Activated CD4-positive, alpha-beta T cell treated with anti-CD3 and anti-CD28 coated beads, Interleukin-2, amount 50 U/mL, for 48 hours (primary cell): ENCODE measurements around the gene FER.

ENCODE experiments used
- DNase-seq, 2 experiments: peaks; one replicate each; pipeline ENCODE4 v3.0.0-alpha.2; 2020

FER gene

DNA sequence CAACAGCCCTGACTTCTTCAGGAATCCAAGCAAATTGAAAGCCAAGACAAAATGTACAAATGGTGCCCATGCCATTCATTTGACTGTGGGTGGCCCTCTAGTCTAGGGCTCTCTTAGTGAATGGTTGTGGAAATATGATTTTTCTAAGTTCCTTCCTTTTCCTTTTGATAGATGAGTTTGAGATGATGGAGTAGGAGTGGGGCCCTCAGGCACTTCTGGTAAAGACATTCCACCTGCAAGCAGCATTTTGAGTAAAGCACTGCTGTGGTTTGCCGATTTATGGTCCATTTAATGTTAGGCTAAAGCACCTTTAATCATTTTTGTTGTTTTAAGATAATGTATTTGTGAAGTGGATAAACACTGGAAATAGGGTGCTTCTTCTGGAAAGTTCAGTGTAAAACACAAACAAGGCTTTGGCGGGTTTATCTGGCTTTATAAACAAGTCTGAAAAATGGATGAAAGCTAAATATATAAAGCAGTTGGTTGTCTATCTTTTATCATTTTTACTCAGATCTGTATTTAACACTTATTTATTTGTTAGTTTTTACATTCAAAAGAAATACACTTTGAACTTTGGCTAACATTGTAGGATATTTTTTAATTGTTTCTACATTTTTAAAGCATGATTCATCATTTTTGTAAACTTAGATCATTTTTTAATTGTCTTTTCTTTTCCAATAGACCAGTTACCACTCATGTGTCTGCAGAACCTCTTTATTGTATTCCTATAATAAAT is 448.6 kb downstream of the FER start:
- no peak for DNase-seq

DNA sequence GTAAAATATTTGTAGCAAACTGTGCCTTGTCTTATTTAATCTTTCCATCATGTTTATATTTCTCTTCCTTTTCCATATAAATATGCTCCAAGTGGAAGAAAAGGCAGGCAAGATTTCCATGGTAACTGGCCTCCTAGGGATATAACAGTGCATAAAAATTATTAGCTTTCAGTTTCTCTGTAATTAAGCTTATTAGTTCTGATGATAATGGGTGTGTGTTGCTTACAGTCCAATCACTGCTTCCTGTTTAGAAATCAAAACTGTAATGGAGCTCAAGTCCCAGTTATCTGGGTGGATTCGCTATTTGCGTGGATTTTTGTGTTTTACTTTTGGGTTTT is 449.1 kb downstream of the FER start:
- DNase-seq = no peak

DNA sequence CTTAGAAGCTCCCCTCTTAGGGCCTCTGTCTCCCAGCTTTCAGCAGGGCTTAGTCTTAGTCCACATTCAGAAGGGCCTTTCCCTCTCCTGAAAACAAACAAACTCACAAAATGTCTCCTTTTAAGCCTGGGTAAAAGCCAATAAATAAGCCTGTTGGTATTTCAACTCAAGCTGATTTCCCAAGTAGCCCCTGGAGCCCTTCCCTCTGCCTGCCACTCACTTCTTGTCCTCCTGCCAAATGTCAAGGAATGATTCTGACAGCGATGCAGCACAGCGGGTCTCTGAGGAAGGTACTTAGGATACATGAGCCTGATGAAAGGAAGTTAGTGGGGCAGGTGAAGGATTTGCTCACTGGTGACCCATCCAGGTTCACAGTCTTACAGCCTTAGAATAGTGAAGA is 451.6 kb downstream of the FER start:
- DNase-seq = no peak

DNA sequence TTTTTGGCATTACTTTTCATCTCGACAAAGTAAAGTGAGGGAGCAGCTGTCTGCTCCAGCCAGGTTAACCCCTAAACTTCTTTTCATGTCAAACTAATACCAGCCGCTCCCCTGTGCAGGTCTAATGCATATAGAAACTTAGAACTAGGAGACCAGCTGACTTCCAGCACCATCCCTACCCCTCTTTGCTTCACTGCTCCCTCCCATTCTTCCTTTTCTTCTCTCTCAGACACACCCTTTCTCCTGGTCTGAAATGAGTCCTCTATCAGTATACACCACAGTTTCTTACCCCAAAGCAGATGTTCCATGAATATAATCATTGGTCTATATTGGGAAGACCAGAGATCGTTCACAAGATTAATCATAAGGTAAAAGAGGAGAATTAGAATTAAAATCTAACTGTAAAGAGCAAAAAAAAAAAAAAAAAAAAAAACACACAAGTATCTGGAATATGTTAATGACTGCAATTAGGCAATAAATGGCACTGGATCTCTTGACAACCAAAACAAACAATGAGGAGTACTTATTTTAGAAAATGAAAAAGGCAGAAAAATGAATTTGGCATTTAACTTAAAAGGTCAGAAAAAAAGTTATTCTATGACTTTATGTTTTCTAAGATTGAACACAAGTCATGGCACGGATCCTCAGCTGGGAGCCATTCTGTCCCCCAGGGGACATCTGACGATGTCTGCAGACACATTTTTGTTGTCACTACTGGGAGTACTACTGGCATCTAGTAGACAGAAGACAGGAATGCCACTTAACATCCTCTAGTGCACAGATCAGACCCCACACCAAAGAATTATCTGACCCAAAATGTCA is 452.3 kb downstream of the FER start:
- DNase-seq = no peak

DNA sequence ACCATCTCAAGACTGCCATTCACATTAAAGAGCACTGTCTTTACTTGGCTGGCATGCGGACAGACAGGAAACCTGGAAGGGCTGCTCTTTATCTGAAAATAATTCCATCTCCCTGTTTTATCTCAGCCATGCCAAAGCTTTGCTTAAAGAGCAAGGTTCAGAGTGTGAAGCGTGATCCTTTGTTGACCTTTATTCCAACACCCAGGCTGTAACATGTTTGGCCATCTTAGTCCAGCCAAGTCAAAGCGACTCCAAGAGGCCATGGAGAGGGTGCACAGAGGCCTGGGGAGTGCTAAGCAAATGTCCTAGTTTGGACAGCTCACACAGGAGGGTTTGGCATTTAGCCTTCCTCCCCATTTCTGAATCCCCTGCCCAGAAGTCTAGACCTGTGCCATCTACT is 467.3 kb downstream of the FER start:
- DNase-seq = no peak

DNA sequence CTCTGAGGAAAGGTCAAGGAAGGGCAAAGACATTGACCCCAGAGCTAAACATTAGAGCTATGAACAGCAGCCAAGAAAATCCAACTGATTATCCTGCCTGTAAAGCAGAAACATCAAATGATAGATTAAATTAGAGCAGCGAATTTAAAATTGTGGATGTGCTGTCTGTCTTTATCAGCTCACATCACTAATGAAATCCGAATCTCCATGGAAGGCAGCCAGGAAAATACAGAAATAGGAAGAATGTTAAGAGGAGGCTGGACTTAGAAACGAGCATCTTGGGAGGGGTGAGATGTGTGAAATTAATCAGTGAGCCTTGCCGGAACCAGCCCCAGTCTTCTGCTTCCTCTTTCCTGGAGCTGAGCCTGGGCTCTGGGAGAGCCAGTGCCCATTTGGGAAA is 471.1 kb downstream of the FER start:
- no peak for DNase-seq

DNA sequence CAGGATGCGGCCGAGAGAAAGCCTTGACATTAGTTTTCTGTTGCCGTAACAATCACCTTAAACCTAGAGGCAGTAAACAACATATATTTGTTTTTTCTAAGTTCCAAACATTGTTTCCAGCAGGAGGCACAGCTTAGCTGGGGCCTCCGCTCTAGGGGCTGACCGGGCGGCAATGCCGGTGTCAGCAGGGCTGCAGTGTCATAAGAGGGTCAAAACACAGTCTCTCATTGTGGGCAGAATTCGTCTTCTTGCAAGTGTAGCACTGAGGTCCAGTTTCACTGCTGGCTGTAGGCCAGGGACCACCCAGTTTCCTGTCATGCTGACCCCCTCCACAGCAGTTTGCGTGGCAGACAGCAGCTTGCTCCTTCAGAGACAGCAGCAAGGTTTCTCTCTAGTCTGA is 475.8 kb downstream of the FER start:
- no peak for DNase-seq

DNA sequence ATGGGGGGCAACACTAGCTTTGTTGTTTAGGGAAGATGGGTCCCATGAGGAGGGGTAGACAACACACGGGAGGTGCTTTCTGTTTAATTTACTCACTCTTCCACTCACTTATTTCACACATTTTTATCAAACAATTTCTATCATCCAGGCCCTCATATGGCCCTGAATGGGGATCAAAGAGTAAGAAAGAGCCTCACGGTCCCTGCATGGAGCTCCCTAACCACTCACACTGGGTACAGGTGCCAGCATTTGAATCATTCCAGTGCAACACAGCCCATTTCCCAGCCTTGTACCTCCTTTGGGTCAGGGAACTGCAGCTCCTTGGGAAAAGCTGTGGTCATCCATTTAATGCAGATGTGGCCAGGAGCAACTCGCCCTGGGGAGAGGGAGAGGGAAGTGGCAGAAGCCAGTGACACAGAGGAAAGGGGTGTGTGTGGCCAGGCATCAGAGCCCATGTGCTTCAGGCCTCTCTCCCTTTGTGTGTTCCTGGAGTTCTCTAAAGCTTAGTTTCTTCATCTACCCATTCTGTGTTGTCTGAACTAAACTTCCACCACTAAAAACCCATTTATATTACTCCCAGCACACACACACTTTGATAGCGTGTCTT is 476.7 kb downstream of the FER start:
- DNase-seq = no peak

DNA sequence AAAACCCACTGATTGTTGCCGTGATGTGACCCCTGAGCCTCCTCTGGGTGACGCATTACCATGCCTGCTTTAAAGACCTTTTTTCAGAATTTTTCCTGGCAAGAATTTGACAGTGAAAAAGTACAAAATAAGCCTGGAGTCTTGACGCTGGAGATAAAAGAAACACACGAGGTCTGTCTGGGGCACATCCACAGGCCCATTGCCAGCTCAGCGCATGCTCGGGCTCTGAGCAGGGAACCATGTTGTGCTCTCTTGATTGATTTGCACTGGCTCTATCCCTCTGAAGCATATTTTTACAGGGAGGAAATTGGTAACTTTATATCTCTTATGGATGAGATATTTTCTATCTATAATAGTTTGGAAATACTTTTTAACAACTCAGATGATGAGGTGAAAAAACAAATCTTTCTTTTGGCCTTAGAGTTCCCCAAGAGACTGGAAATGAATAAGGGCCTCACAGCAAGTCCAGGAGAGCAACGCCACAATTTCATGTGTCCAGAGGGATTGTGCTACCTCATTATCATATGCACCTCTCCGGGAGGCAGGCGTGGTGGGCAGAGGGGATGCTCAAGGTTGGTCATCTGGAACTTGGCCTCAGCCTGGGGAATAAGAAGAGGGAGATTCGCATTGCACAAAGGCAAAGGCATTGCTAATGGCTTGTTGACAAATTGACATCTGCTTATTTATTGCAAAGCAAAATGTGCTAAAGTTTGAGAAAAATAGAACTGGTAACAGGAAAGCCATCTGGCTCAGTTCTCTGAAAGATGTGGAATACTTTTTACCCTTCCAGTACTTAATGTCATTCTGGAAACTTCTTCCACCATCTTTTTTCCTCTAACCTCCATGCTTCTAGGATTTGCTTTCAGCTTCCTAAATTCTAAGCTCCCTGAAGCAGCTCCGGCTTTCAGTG is 478.3 kb downstream of the FER start:
- DNase-seq = no peak

DNA sequence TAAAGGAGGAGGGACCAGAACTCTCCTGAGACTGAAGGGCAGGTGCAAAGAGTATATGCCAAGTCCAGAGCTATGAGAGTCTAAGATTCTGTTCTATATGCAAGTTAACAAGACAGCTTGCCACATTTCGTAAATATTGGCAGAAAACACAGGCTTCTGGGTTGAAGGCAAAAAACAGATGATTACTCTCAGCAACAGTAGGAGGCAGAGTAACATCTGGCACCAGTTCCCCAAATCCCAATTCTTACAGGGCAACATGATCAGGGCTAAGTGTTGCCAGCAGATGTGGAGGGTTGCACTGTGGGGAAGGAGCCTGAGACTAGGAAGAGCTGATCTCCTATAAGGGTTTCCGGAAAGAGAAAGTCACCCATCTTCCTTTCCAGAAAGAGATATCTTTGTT is 482.7 kb downstream of the FER start:
- DNase-seq = no peak

DNA sequence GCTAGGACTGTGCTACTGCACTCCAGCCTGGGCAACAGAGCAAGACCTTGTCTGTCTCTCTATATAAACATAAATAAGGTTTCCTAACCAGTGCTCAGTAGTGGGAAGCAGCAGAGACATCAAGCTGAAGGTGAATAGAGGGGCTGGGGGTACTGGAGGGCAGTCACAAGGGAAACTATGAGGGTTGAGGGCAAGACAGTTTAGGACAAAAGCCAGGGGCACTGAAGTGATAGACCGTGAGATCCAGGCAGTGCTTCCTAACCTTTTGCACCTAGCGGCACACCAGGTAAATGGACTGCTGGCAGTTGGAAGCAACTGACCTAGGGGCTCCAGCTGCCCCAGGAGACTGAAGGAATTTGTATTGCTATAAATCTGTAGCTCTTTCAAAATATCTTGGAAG is 483.6 kb downstream of the FER start:
- DNase-seq = no peak

DNA sequence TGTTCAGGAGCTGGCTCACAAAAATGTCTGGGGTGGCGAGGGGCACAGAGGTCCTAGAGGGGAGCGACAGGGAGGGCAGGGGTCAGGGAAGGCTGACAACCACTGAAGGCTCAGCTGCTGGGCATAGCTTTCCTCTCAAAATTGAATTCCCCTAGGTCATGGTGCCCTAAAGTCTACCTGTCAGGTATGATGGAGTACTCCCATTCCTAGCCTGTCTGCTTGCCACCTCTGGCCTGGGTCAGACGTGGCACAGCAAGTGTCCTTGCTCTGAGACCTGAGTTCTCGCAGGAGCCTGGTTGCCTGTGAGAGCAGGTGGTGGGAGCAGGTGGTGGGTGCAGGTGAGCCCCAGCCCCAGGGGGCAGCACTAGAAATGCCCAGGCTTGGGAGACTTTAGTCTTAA is 486.7 kb downstream of the FER start:
- no peak for DNase-seq

DNA sequence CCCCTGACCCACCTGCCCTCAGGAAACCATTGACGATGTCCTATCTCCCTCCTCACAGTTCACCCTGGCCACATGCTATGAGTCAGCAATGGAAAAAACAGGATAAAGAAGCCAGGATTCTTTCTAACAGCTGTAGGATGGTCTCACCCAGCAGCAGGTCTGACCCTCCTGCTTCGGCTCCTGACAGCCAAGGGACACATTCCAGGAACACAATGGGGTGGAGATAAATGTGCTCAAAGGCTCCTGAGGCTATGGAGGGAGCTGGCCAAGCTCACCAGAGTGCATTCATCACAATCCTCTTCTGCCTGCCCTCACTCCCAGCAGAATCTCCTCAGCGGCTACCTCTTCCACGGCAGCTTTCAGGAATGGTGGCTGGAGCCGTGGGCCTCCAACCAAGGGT is 491.8 kb downstream of the FER start:
- no peak for DNase-seq

DNA sequence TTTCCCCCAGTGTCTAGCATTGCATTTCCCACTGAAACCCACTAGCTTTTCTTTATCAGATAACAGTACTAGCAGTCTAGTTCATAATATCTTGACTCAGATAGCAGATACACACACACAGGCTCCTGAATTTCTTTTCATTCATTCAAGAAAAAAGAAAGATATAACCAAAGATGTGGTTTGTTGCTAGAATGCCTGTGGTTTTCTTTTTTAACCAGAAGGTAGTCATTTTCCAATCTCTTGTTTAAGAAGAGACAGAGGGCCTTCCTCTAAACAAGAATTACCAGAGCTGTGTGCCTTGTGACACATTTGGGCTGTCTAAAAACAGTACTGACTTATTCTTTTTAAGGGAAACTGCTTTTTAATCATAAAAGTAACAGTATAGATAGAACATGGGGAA is 494.8 kb downstream of the FER start:
- DNase-seq = no peak

DNA sequence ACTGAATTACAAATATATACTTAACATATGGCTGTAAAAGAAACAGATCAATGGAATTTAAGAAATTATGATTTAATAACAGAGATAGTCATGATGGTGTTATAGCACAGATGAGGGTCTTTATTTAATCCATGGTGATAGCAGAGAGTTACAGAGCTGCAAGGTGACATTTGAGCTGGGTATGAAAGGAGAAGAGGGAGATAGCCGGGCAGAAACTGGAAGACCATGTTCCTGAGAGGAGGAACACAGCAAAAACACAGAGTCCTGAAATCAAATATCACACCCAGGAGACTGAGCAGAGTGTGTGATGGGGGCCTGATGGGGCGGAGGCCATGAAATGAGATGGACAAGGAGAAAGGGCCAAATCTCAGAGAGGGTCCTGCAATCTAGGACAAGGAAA is 498.7 kb downstream of the FER start:
- no peak for DNase-seq
